H9 (cell line): ENCODE measurements around the gene PARD3. TPM values are rescaled to one million over a fixed set of nuclear protein-coding genes. Genes with fewer than 3 reads are reported as not detected.

ENCODE experiments used
- DNase-seq: peaks from one replicate; pipeline ENCODE4 v3.0.0-alpha.2; 2017
- H2AFZ ChIP-seq: one replicate; pipeline ENCODE4 v1.6.1; 2013; ENCODE audit warnings: mild to moderate bottlenecking, low read length, control low read depth, moderate library complexity
- H2AK5ac ChIP-seq: 2 replicates; pipeline ENCODE4 v1.6.1; 2013; ENCODE audit warnings: low read length, control low read depth, mixed read lengths; ENCODE audit not compliant: insufficient read length
- H2BK120ac ChIP-seq: one replicate; pipeline ENCODE4 v1.6.1; 2013; ENCODE audit warnings: low read depth, mild to moderate bottlenecking, low read length, control low read depth, inconsistent platforms; ENCODE audit not compliant: poor library complexity, severe bottlenecking
- H2BK12ac ChIP-seq: 2 replicates; pipeline ENCODE4 v1.6.1; 2013; ENCODE audit warnings: low read length, control low read depth, mixed read lengths, low read depth; ENCODE audit not compliant: insufficient read length
- H2BK15ac ChIP-seq: 2 replicates; pipeline ENCODE4 v1.6.1; 2013; ENCODE audit warnings: low read depth, low read length, control low read depth
- H2BK20ac ChIP-seq: one replicate; pipeline ENCODE4 v1.6.1; 2013; ENCODE audit warnings: low read depth, mild to moderate bottlenecking, low read length, control low read depth, inconsistent platforms; ENCODE audit not compliant: poor library complexity, severe bottlenecking
- H2BK5ac ChIP-seq: 2 replicates; pipeline ENCODE4 v1.6.1; 2013; ENCODE audit warnings: low read length, control low read depth, mixed read lengths; ENCODE audit not compliant: insufficient read length
- H3K14ac ChIP-seq: 2 replicates; pipeline ENCODE4 v1.6.1; 2013; ENCODE audit warnings: low read length, control low read depth; ENCODE audit not compliant: insufficient read depth
- H3K18ac ChIP-seq: 2 replicates; pipeline ENCODE4 v1.6.1; 2013; ENCODE audit warnings: low read depth, mild to moderate bottlenecking, mixed read lengths, low read length, control low read depth; ENCODE audit not compliant: insufficient read length
- H3K23ac ChIP-seq: 2 replicates; pipeline ENCODE4 v1.6.1; 2013; ENCODE audit warnings: low read length, control low read depth, mixed read lengths, low read depth; ENCODE audit not compliant: insufficient read length
- H3K23me2 ChIP-seq: 2 replicates; pipeline ENCODE4 v1.6.1; 2013; ENCODE audit warnings: low read depth, mild to moderate bottlenecking, mixed read lengths, low read length, control low read depth; ENCODE audit not compliant: insufficient read length, poor library complexity, severe bottlenecking
- H3K27ac ChIP-seq: 2 replicates; pipeline ENCODE4 v1.5.1; 2013; ENCODE audit warnings: low read length, control low read depth, mixed read lengths, low read depth; ENCODE audit not compliant: insufficient read length
- H3K27me3 ChIP-seq: 2 replicates; pipeline ENCODE4 v1.6.1; 2013; ENCODE audit warnings: low read length, control low read depth, inconsistent platforms; ENCODE audit not compliant: insufficient read depth
- H3K4ac ChIP-seq: 2 replicates; pipeline ENCODE4 v1.6.1; 2013; ENCODE audit warnings: low read depth, mild to moderate bottlenecking, control low read depth, inconsistent platforms, low read length, moderate library complexity
- H3K4me1 ChIP-seq: 2 replicates; pipeline ENCODE4 v1.6.1; 2013; ENCODE audit warnings: low read length, control low read depth, inconsistent platforms; ENCODE audit not compliant: insufficient read depth
- H3K4me2 ChIP-seq: 2 replicates; pipeline ENCODE4 v1.6.1; 2013; ENCODE audit warnings: low read length, control low read depth, mixed read lengths; ENCODE audit not compliant: insufficient read length, insufficient read depth
- H3K56ac ChIP-seq: 2 replicates; pipeline ENCODE4 v1.6.1; 2013; ENCODE audit warnings: low read depth, mild to moderate bottlenecking, mixed read lengths, low read length, control low read depth; ENCODE audit not compliant: insufficient read length
- H3K79me1 ChIP-seq: 2 replicates; pipeline ENCODE4 v1.6.1; 2013; ENCODE audit warnings: low read depth, mild to moderate bottlenecking, moderate library complexity, low read length, control low read depth, inconsistent platforms; ENCODE audit not compliant: insufficient read depth, poor library complexity, severe bottlenecking
- H3K79me2 ChIP-seq: 2 replicates; pipeline ENCODE4 v1.6.1; 2013; ENCODE audit warnings: low read length, control low read depth, inconsistent platforms; ENCODE audit not compliant: insufficient read depth
- H3K9ac ChIP-seq: 2 replicates; pipeline ENCODE4 v1.6.1; 2013; ENCODE audit warnings: low read length, control low read depth, mixed read lengths; ENCODE audit not compliant: insufficient read length; ENCODE audit errors: extremely low read depth
- H3K9me3 ChIP-seq: one replicate; pipeline ENCODE4 v1.6.1; 2013; ENCODE audit warnings: low read depth, low read length, inconsistent platforms; ENCODE audit not compliant: control insufficient read depth
- H3T11ph ChIP-seq: one replicate; pipeline ENCODE4 v1.6.1; 2013; ENCODE audit warnings: mild to moderate bottlenecking, low read length, control low read depth, inconsistent platforms
- H4K20me1 ChIP-seq: one replicate; pipeline ENCODE4 v1.6.1; 2013; ENCODE audit not compliant: control insufficient read depth, insufficient read length, insufficient read depth
- H4K5ac ChIP-seq: 2 replicates; pipeline ENCODE4 v1.6.1; 2013; ENCODE audit warnings: low read depth, mild to moderate bottlenecking, mixed read lengths, low read length, control low read depth; ENCODE audit not compliant: insufficient read length
- H4K8ac ChIP-seq: replicated peaks from 2 replicates; pipeline ENCODE4 v1.6.1; 2013; ENCODE audit warnings: low read length, control low read depth, mixed read lengths, low read depth; ENCODE audit not compliant: insufficient read length
- H4K91ac ChIP-seq: 2 replicates; pipeline ENCODE4 v1.6.1; 2013; ENCODE audit warnings: low read depth, mild to moderate bottlenecking, moderate library complexity, mixed read lengths, low read length, control low read depth; ENCODE audit not compliant: insufficient read length
- H3K27ac Mint-ChIP-seq, 3 experiments: 2 replicates in 2 of 3; 3 replicates in 1 of 3; pipeline ENCODE4 v1.8.0; 2020 to 2021; ENCODE audit warnings: mixed read lengths in 3 of 3, mild to moderate bottlenecking in 1 of 3, moderate library complexity in 1 of 3
- H3K27me3 Mint-ChIP-seq: 2 replicates; pipeline ENCODE4 v1.8.0; 2021; ENCODE audit warnings: low read depth, mild to moderate bottlenecking, moderate library complexity, mixed read lengths
- H3K36me3 Mint-ChIP-seq, 3 experiments: 2 replicates in 2 of 3; 3 replicates in 1 of 3; pipeline ENCODE4 v1.8.0; 2020 to 2021; ENCODE audit warnings: low read depth in 3 of 3, mixed read lengths in 3 of 3; ENCODE audit not compliant: insufficient read depth in 1 of 3
- H3K4me1 Mint-ChIP-seq, 2 experiments: 2 replicates each; pipeline ENCODE4 v1.8.0; 2020; ENCODE audit warnings: mixed read lengths in 2 of 2
- H3K4me3 Mint-ChIP-seq, 2 experiments: 2 replicates in 1 of 2; 3 replicates in 1 of 2; pipeline ENCODE4 v1.8.0; 2020 to 2021; ENCODE audit warnings: mild to moderate bottlenecking in 2 of 2, mixed read lengths in 2 of 2, moderate library complexity in 1 of 2
- H3K9me3 Mint-ChIP-seq, 2 experiments: 2 replicates in 1 of 2; 3 replicates in 1 of 2; pipeline ENCODE4 v1.8.0; 2020; ENCODE audit warnings: mild to moderate bottlenecking in 2 of 2, mixed read lengths in 2 of 2, moderate library complexity in 1 of 2
- WGBS: extraction: QIAGEN DNeasy Blood & Tissue Kit; methylation state at CpG from one replicate; pipeline ENCODE4 v1.1.7; 2013; ENCODE audit warnings: missing lambda C conversion rate, low lambda C conversion rate, mixed read lengths; ENCODE audit not compliant: insufficient read length; ENCODE audit errors: extremely low coverage; 5-methylcytosine and 5-hydroxymethylcytosine counted together
- total RNA-seq: library from RNA; stranded (reverse); gene quantifications from 2 replicates; pipeline ENCODE4 v1.2.1, GENCODE V29; 2021
- TF ChIP-seq, protein P1 (sequence below): fragments of 200-600 bp; sonication (generic); conservative IDR thresholded peaks from 3 replicates; pipeline ENCODE4 v1.8.0; 2021; ENCODE audit warnings: antibody characterized with exemption, mild to moderate bottlenecking

Gene PARD3
- total RNA-seq, 1 experiment from 2014 or later: 44.7 TPM

- no peak overlapping the region for H3K27ac ChIP-seq
- H3K79me1 ChIP-seq: no peaks in the 10 kb centered on the region
- no peak overlapping the region for H3T11ph ChIP-seq
- H3K4me3 Mint-ChIP-seq: no peak overlapping the region
- no CpG with 5 or more reads among the region's 7 CpGs for WGBS
- no peaks in the 10 kb centered on the region for H4K20me1 ChIP-seq
- H4K91ac ChIP-seq: no peak overlapping the region
- H2BK12ac ChIP-seq: no peak overlapping the region
- no peaks in the 10 kb centered on the region; a peak in 1 of 7 replicates for H3K36me3 Mint-ChIP-seq
- DNase-seq: no peak
- peak overlapping the region in 1 of 3 experiments; percentile 47; a peak in 1 of 7 replicates for H3K27ac Mint-ChIP-seq
- no peak overlapping the region for H4K8ac ChIP-seq
- TF ChIP-seq, protein P1, sequence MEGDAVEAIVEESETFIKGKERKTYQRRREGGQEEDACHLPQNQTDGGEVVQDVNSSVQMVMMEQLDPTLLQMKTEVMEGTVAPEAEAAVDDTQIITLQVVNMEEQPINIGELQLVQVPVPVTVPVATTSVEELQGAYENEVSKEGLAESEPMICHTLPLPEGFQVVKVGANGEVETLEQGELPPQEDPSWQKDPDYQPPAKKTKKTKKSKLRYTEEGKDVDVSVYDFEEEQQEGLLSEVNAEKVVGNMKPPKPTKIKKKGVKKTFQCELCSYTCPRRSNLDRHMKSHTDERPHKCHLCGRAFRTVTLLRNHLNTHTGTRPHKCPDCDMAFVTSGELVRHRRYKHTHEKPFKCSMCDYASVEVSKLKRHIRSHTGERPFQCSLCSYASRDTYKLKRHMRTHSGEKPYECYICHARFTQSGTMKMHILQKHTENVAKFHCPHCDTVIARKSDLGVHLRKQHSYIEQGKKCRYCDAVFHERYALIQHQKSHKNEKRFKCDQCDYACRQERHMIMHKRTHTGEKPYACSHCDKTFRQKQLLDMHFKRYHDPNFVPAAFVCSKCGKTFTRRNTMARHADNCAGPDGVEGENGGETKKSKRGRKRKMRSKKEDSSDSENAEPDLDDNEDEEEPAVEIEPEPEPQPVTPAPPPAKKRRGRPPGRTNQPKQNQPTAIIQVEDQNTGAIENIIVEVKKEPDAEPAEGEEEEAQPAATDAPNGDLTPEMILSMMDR: no peak
- no peak overlapping the region for H3K9ac ChIP-seq
- no peaks in the 10 kb centered on the region for H3K23me2 ChIP-seq
- H3K14ac ChIP-seq: no peak overlapping the region
- no peaks in the 10 kb centered on the region for H3K9me3 ChIP-seq
- H2BK120ac ChIP-seq: no peak overlapping the region
- no peak overlapping the region for H3K4ac ChIP-seq
- H3K23ac ChIP-seq: no peak overlapping the region
- H3K27me3 ChIP-seq: no peaks in the 10 kb centered on the region
- no peaks in the 10 kb centered on the region for H3K27me3 Mint-ChIP-seq
- H3K4me2 ChIP-seq: no peak overlapping the region
- no peak overlapping the region for H2AK5ac ChIP-seq
- H2BK5ac ChIP-seq: no peak overlapping the region
- no peaks in the 10 kb centered on the region for H3K9me3 Mint-ChIP-seq
- H2AFZ ChIP-seq: no peak overlapping the region
- no peak overlapping the region for H3K18ac ChIP-seq
- no peaks in the 10 kb centered on the region for H3K79me2 ChIP-seq
- no peak overlapping the region for H2BK20ac ChIP-seq
- H2BK15ac ChIP-seq: no peak overlapping the region
- H3K56ac ChIP-seq: no peak overlapping the region
- H3K4me1 ChIP-seq: peaks cover 6% of the 10 kb centered on the region; the same call in 1 of the 2 replicates
- no peak overlapping the region for H4K5ac ChIP-seq
- peaks cover 16 to 22% of the 10 kb centered on the region in 2 experiments for H3K4me1 Mint-ChIP-seq
Measured at GRCh38 chr10:34596351-34596750, 218.7 kb downstream of the PARD3 start.
